H9 (cell line): Measurements from ENCODE around the gene ZFP69. TPM values are rescaled to one million over a fixed set of nuclear protein-coding genes. Genes with fewer than 3 reads are reported as not detected.

ENCODE experiments used
- DNase-seq: peaks from one replicate; pipeline ENCODE4 v3.0.0-alpha.2; 2017
- H2AFZ ChIP-seq: one replicate; pipeline ENCODE4 v1.6.1; 2013; ENCODE audit warnings: mild to moderate bottlenecking, low read length, control low read depth, moderate library complexity
- H2AK5ac ChIP-seq: 2 replicates; pipeline ENCODE4 v1.6.1; 2013; ENCODE audit warnings: low read length, control low read depth, mixed read lengths; ENCODE audit not compliant: insufficient read length
- H2BK120ac ChIP-seq: one replicate; pipeline ENCODE4 v1.6.1; 2013; ENCODE audit warnings: low read depth, mild to moderate bottlenecking, low read length, control low read depth, inconsistent platforms; ENCODE audit not compliant: poor library complexity, severe bottlenecking
- H2BK12ac ChIP-seq: 2 replicates; pipeline ENCODE4 v1.6.1; 2013; ENCODE audit warnings: low read length, control low read depth, mixed read lengths, low read depth; ENCODE audit not compliant: insufficient read length
- H2BK15ac ChIP-seq: 2 replicates; pipeline ENCODE4 v1.6.1; 2013; ENCODE audit warnings: low read depth, low read length, control low read depth
- H2BK20ac ChIP-seq: one replicate; pipeline ENCODE4 v1.6.1; 2013; ENCODE audit warnings: low read depth, mild to moderate bottlenecking, low read length, control low read depth, inconsistent platforms; ENCODE audit not compliant: poor library complexity, severe bottlenecking
- H2BK5ac ChIP-seq: 2 replicates; pipeline ENCODE4 v1.6.1; 2013; ENCODE audit warnings: low read length, control low read depth, mixed read lengths; ENCODE audit not compliant: insufficient read length
- H3K14ac ChIP-seq: 2 replicates; pipeline ENCODE4 v1.6.1; 2013; ENCODE audit warnings: low read length, control low read depth; ENCODE audit not compliant: insufficient read depth
- H3K18ac ChIP-seq: 2 replicates; pipeline ENCODE4 v1.6.1; 2013; ENCODE audit warnings: low read depth, mild to moderate bottlenecking, mixed read lengths, low read length, control low read depth; ENCODE audit not compliant: insufficient read length
- H3K23ac ChIP-seq: 2 replicates; pipeline ENCODE4 v1.6.1; 2013; ENCODE audit warnings: low read length, control low read depth, mixed read lengths, low read depth; ENCODE audit not compliant: insufficient read length
- H3K23me2 ChIP-seq: 2 replicates; pipeline ENCODE4 v1.6.1; 2013; ENCODE audit warnings: low read depth, mild to moderate bottlenecking, mixed read lengths, low read length, control low read depth; ENCODE audit not compliant: insufficient read length, poor library complexity, severe bottlenecking
- H3K27ac ChIP-seq: 2 replicates; pipeline ENCODE4 v1.5.1; 2013; ENCODE audit warnings: low read length, control low read depth, mixed read lengths, low read depth; ENCODE audit not compliant: insufficient read length
- H3K27me3 ChIP-seq: 2 replicates; pipeline ENCODE4 v1.6.1; 2013; ENCODE audit warnings: low read length, control low read depth, inconsistent platforms; ENCODE audit not compliant: insufficient read depth
- H3K4ac ChIP-seq: 2 replicates; pipeline ENCODE4 v1.6.1; 2013; ENCODE audit warnings: low read depth, mild to moderate bottlenecking, control low read depth, inconsistent platforms, low read length, moderate library complexity
- H3K4me1 ChIP-seq: 2 replicates; pipeline ENCODE4 v1.6.1; 2013; ENCODE audit warnings: low read length, control low read depth, inconsistent platforms; ENCODE audit not compliant: insufficient read depth
- H3K4me2 ChIP-seq: 2 replicates; pipeline ENCODE4 v1.6.1; 2013; ENCODE audit warnings: low read length, control low read depth, mixed read lengths; ENCODE audit not compliant: insufficient read length, insufficient read depth
- H3K56ac ChIP-seq: 2 replicates; pipeline ENCODE4 v1.6.1; 2013; ENCODE audit warnings: low read depth, mild to moderate bottlenecking, mixed read lengths, low read length, control low read depth; ENCODE audit not compliant: insufficient read length
- H3K79me1 ChIP-seq: 2 replicates; pipeline ENCODE4 v1.6.1; 2013; ENCODE audit warnings: low read depth, mild to moderate bottlenecking, moderate library complexity, low read length, control low read depth, inconsistent platforms; ENCODE audit not compliant: insufficient read depth, poor library complexity, severe bottlenecking
- H3K79me2 ChIP-seq: 2 replicates; pipeline ENCODE4 v1.6.1; 2013; ENCODE audit warnings: low read length, control low read depth, inconsistent platforms; ENCODE audit not compliant: insufficient read depth
- H3K9ac ChIP-seq: 2 replicates; pipeline ENCODE4 v1.6.1; 2013; ENCODE audit warnings: low read length, control low read depth, mixed read lengths; ENCODE audit not compliant: insufficient read length; ENCODE audit errors: extremely low read depth
- H3K9me3 ChIP-seq: one replicate; pipeline ENCODE4 v1.6.1; 2013; ENCODE audit warnings: low read depth, low read length, inconsistent platforms; ENCODE audit not compliant: control insufficient read depth
- H3T11ph ChIP-seq: one replicate; pipeline ENCODE4 v1.6.1; 2013; ENCODE audit warnings: mild to moderate bottlenecking, low read length, control low read depth, inconsistent platforms
- H4K20me1 ChIP-seq: one replicate; pipeline ENCODE4 v1.6.1; 2013; ENCODE audit not compliant: control insufficient read depth, insufficient read length, insufficient read depth
- H4K5ac ChIP-seq: 2 replicates; pipeline ENCODE4 v1.6.1; 2013; ENCODE audit warnings: low read depth, mild to moderate bottlenecking, mixed read lengths, low read length, control low read depth; ENCODE audit not compliant: insufficient read length
- H4K8ac ChIP-seq: replicated peaks from 2 replicates; pipeline ENCODE4 v1.6.1; 2013; ENCODE audit warnings: low read length, control low read depth, mixed read lengths, low read depth; ENCODE audit not compliant: insufficient read length
- H4K91ac ChIP-seq: 2 replicates; pipeline ENCODE4 v1.6.1; 2013; ENCODE audit warnings: low read depth, mild to moderate bottlenecking, moderate library complexity, mixed read lengths, low read length, control low read depth; ENCODE audit not compliant: insufficient read length
- H3K27ac Mint-ChIP-seq, 3 experiments: 2 replicates in 2 of 3; 3 replicates in 1 of 3; pipeline ENCODE4 v1.8.0; 2020 to 2021; ENCODE audit warnings: mixed read lengths in 3 of 3, mild to moderate bottlenecking in 1 of 3, moderate library complexity in 1 of 3
- H3K27me3 Mint-ChIP-seq: 2 replicates; pipeline ENCODE4 v1.8.0; 2021; ENCODE audit warnings: low read depth, mild to moderate bottlenecking, moderate library complexity, mixed read lengths
- H3K36me3 Mint-ChIP-seq, 3 experiments: 2 replicates in 2 of 3; 3 replicates in 1 of 3; pipeline ENCODE4 v1.8.0; 2020 to 2021; ENCODE audit warnings: low read depth in 3 of 3, mixed read lengths in 3 of 3; ENCODE audit not compliant: insufficient read depth in 1 of 3
- H3K4me1 Mint-ChIP-seq, 2 experiments: 2 replicates each; pipeline ENCODE4 v1.8.0; 2020; ENCODE audit warnings: mixed read lengths in 2 of 2
- H3K4me3 Mint-ChIP-seq, 2 experiments: 2 replicates in 1 of 2; 3 replicates in 1 of 2; pipeline ENCODE4 v1.8.0; 2020 to 2021; ENCODE audit warnings: mild to moderate bottlenecking in 2 of 2, mixed read lengths in 2 of 2, moderate library complexity in 1 of 2
- H3K9me3 Mint-ChIP-seq, 2 experiments: 2 replicates in 1 of 2; 3 replicates in 1 of 2; pipeline ENCODE4 v1.8.0; 2020; ENCODE audit warnings: mild to moderate bottlenecking in 2 of 2, mixed read lengths in 2 of 2, moderate library complexity in 1 of 2
- WGBS: extraction: QIAGEN DNeasy Blood & Tissue Kit; methylation state at CpG from one replicate; pipeline ENCODE4 v1.1.7; 2013; ENCODE audit warnings: missing lambda C conversion rate, low lambda C conversion rate, mixed read lengths; ENCODE audit not compliant: insufficient read length; ENCODE audit errors: extremely low coverage; 5-methylcytosine and 5-hydroxymethylcytosine counted together
- total RNA-seq: library from RNA; stranded (reverse); gene quantifications from 2 replicates; pipeline ENCODE4 v1.2.1, GENCODE V29; 2021
- TF ChIP-seq, protein P1 (sequence below): fragments of 200-600 bp; sonication (generic); conservative IDR thresholded peaks from 3 replicates; pipeline ENCODE4 v1.8.0; 2021; ENCODE audit warnings: antibody characterized with exemption, mild to moderate bottlenecking

Gene ZFP69
- total RNA-seq, 1 experiment from 2014 or later, result 6.8 TPM

GRCh38 chr1:40435471-40435870, 41.6 kb upstream of the ZFP69 start:
- H3K4me1 ChIP-seq, result no peaks in the 10 kb centered on the region
- no peak overlapping the region for H3K27ac Mint-ChIP-seq
- H3K14ac ChIP-seq, result no peak overlapping the region
- no peak overlapping the region for H3K27ac ChIP-seq
- H3K18ac ChIP-seq, result no peak overlapping the region
- H3K4ac ChIP-seq, result no peak overlapping the region
- no peak overlapping the region for H3T11ph ChIP-seq
- no peaks in the 10 kb centered on the region for H3K27me3 ChIP-seq
- H3K4me3 Mint-ChIP-seq, result no peak overlapping the region
- no peak overlapping the region for H2BK15ac ChIP-seq
- no peak overlapping the region for H4K91ac ChIP-seq
- H3K9me3 Mint-ChIP-seq, result no peaks in the 10 kb centered on the region
- H2BK12ac ChIP-seq, result no peak overlapping the region
- H3K4me2 ChIP-seq, result no peak overlapping the region
- no CpG with 5 or more reads among the region's 5 CpGs for WGBS
- no peak overlapping the region for H4K8ac ChIP-seq
- no peaks in the 10 kb centered on the region for H4K20me1 ChIP-seq
- H3K27me3 Mint-ChIP-seq, result 0 out of 2 replicates have a peak, but pooled peaks cover 2% of the 10 kb centered on the region
- no peak overlapping the region for H2BK120ac ChIP-seq
- H2AFZ ChIP-seq, result no peak overlapping the region
- H3K9ac ChIP-seq, result no peak overlapping the region
- H2AK5ac ChIP-seq, result no peak overlapping the region
- no peak overlapping the region for H3K56ac ChIP-seq
- H3K9me3 ChIP-seq, result no peaks in the 10 kb centered on the region
- H3K79me1 ChIP-seq, result no peaks in the 10 kb centered on the region
- no peak for DNase-seq
- no peak overlapping the region for H2BK20ac ChIP-seq
- H3K4me1 Mint-ChIP-seq, result no peaks in the 10 kb centered on the region
- no peak overlapping the region for H4K5ac ChIP-seq
- no peak overlapping the region for H2BK5ac ChIP-seq
- TF ChIP-seq, protein P1, sequence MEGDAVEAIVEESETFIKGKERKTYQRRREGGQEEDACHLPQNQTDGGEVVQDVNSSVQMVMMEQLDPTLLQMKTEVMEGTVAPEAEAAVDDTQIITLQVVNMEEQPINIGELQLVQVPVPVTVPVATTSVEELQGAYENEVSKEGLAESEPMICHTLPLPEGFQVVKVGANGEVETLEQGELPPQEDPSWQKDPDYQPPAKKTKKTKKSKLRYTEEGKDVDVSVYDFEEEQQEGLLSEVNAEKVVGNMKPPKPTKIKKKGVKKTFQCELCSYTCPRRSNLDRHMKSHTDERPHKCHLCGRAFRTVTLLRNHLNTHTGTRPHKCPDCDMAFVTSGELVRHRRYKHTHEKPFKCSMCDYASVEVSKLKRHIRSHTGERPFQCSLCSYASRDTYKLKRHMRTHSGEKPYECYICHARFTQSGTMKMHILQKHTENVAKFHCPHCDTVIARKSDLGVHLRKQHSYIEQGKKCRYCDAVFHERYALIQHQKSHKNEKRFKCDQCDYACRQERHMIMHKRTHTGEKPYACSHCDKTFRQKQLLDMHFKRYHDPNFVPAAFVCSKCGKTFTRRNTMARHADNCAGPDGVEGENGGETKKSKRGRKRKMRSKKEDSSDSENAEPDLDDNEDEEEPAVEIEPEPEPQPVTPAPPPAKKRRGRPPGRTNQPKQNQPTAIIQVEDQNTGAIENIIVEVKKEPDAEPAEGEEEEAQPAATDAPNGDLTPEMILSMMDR, result no peak
- H3K23me2 ChIP-seq, result no peaks in the 10 kb centered on the region
- H3K79me2 ChIP-seq, result no peaks in the 10 kb centered on the region
- H3K36me3 Mint-ChIP-seq, result no peaks in the 10 kb centered on the region
- H3K23ac ChIP-seq, result no peak overlapping the region
